Activated CD4-positive, alpha-beta memory T cell treated with anti-CD3 and anti-CD28 coated beads for 36 hours (primary cell): ENCODE data around the gene RNASE7. TPM values are rescaled to one million over a fixed set of nuclear protein-coding genes. Genes with fewer than 3 reads are reported as not detected.
A peak's percentile ranks its signal among the peaks of the same experiment; 100 is the strongest.

Experiments used
- CTCF ChIA-PET: fragments of 350-600 bp; sonication (Branson Sonifier 250); formaldehyde crosslinking; loops from one replicate; lab custom pipeline; 2021; ENCODE audit warnings: antibody characterized with exemption, inconsistent platforms; lab: Charles Lee
- POLR2A ChIA-PET: fragments of 350-600 bp; sonication (Branson Sonifier 250); formaldehyde crosslinking; loops from one replicate; lab custom pipeline; 2021; ENCODE audit warnings: antibody characterized with exemption; lab: Charles Lee
- DNase-seq: peaks from one replicate; pipeline ENCODE4 v3.0.0-alpha.2; 2020
- H3K27ac Mint-ChIP-seq: one replicate; pipeline ENCODE4 v1.8.0; 2021; ENCODE audit warnings: mixed read lengths
- H3K27me3 Mint-ChIP-seq: one replicate; pipeline ENCODE4 v1.8.0; 2021; ENCODE audit warnings: mixed read lengths
- H3K36me3 Mint-ChIP-seq: one replicate; pipeline ENCODE4 v1.8.0; 2021; ENCODE audit warnings: mixed read lengths
- H3K4me1 Mint-ChIP-seq: one replicate; pipeline ENCODE4 v1.8.0; 2021; ENCODE audit warnings: low read depth, mixed read lengths
- H3K4me3 Mint-ChIP-seq: one replicate; pipeline ENCODE4 v1.8.0; 2021; ENCODE audit warnings: mild to moderate bottlenecking, mixed read lengths
- H3K9me3 Mint-ChIP-seq: one replicate; pipeline ENCODE4 v1.8.0; 2021; ENCODE audit warnings: mixed read lengths
- intact Hi-C: fragments of 100-400 bp; cut with micrococcal nuclease; formaldehyde crosslinking; loops from one replicate; pipeline ENCODE4 v1.15.1; 2023
- total RNA-seq, 2 experiments: library from RNA; stranded (reverse); gene quantifications; one replicate each; pipeline ENCODE4 v1.2.3, GENCODE V29; 2021

Gene RNASE7
- total RNA-seq, 2 experiments from 2014 or later = not detected

DNA sequence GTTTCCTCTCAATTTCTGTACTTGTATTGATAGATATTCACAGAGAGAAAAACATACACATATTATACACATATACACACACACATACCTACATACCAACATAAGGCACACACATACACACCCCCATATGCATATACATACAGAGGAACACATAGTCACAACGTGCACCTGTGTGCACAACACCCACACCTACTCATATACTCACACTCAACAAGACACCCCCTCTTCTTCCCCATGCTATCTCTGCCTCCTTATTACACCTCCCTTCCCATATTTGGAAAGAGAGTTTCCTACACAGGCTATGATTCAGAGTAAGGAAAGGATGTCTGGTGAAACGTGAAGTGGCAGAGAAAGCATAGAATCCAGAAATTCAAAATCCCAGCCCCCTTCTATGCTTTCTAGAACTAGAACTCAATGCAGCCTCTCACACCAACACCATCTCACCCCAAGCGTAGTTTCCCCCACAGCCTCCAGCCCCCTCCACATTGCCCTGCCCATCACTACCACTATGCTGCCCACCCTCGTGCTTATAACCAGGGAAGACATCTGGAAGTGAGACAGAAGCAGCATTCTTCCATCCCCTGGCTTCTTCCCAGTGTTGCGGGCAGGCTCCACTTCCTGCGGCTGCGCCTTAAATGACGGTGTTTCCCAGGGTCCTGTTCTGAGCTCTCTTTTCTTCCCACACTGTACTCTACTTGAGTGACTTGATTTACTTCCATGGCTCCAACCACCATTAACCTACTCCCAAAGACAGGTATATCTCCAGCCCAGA is 17.9 kb downstream of the RNASE7 start:
- Mint-ChIP-seq H3K27ac (no peak overlapping the region), H3K4me1 (no peaks in the 10 kb centered on the region), H3K36me3 (no peaks in the 10 kb centered on the region), H3K4me3 (no peak overlapping the region), H3K27me3 (peaks cover 11% of the 10 kb centered on the region), H3K9me3 (no peaks in the 10 kb centered on the region)
- intact Hi-C loops = no loop called here
- CTCF ChIA-PET = interaction anchor here (3.5 kb wide), 1 partner anchor 45 kb away, joined by 14 read pairs; no protein-coding TSS in a partner anchor
- POLR2A ChIA-PET = no interaction called here
- DNase-seq = no peak

- CTCF ChIA-PET = interaction anchor here (3.5 kb wide), 1 partner anchor 46 kb away, joined by 14 read pairs; no protein-coding TSS in a partner anchor
- Mint-ChIP-seq H3K9me3 (no peaks in the 10 kb centered on the region), H3K4me1 (no peaks in the 10 kb centered on the region), H3K4me3 (no peak overlapping the region), H3K27me3 (peaks cover 14% of the 10 kb centered on the region), H3K36me3 (no peaks in the 10 kb centered on the region), H3K27ac (no peak overlapping the region)
- POLR2A ChIA-PET = no interaction called here
- intact Hi-C loops = no loop called here
- no peak for DNase-seq
Measured at GRCh38 chr14:21060614-21061346, 18.6 kb downstream of the RNASE7 start.

- Mint-ChIP-seq H3K27me3 (peaks cover 17% of the 10 kb centered on the region), H3K9me3 (no peaks in the 10 kb centered on the region), H3K36me3 (no peaks in the 10 kb centered on the region), H3K4me1 (no peaks in the 10 kb centered on the region), H3K4me3 (no peak overlapping the region), H3K27ac (no peak overlapping the region)
- intact Hi-C loops = no loop called here
- no peak for DNase-seq
- ChIA-PET CTCF (interaction anchor here (0.8 to 3.5 kb wide), 3 partner anchors 10 to 47 kb away, joined by 3 to 15 read pairs (median 14); no protein-coding TSS in a partner anchor), POLR2A (no interaction called here)
Measured at GRCh38 chr14:21061347-21061668, 19.1 kb downstream of the RNASE7 start.

- POLR2A ChIA-PET = no interaction called here
- Mint-ChIP-seq H3K4me1 (peaks cover under 1% of the 10 kb centered on the region), H3K27ac (no peak overlapping the region), H3K4me3 (no peak overlapping the region), H3K27me3 (peaks cover 33% of the 10 kb centered on the region), H3K9me3 (no peaks in the 10 kb centered on the region), H3K36me3 (no peaks in the 10 kb centered on the region)
- CTCF ChIA-PET = interaction anchor here (3.0 to 3.5 kb wide), 2 partner anchors 29 to 49 kb away, joined by 14 to 15 read pairs; no protein-coding TSS in a partner anchor
- intact Hi-C loops = no loop called here
- DNase-seq = no peak
Measured at GRCh38 chr14:21063479-21063878, 21.3 kb downstream of the RNASE7 start.

DNA sequence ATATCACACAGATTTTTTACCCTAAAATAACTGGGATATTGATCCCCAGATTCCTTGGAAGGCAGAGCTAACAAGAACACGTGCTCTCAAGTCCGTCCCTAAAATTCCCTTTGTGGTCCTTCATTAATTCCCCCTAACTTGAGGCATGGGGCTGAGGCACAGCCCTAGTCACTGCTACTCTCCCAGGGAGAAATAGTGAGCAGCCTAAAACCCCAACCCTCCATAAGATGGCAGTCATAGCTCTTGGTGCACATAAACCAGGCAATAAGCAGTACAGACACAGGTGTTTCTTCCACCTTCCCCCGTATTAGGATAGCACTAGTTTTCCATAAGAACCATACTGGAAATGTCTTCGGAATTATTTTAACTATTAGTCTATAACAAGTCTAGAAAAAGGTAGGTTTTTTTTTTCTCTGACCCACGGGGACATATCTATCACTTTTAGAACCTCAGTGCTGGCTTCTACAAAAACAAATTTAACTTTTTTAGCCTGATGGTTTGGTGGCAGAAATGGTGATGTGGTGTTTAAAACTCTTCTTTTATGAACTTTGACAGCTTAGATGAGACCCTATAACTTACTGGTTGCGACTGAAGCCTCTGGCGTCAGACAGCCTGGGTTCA is 24.8 kb downstream of the RNASE7 start:
- POLR2A ChIA-PET = interaction anchor here (2.6 kb wide), 1 partner anchor 37 kb away, joined by 10 read pairs; no protein-coding TSS in a partner anchor
- Mint-ChIP-seq H3K27ac (no peak overlapping the region), H3K36me3 (no peaks in the 10 kb centered on the region), H3K4me1 (peaks cover 30% of the 10 kb centered on the region), H3K4me3 (no peak overlapping the region), H3K9me3 (no peaks in the 10 kb centered on the region), H3K27me3 (peaks cover 55% of the 10 kb centered on the region)
- intact Hi-C loops = no loop called here
- CTCF ChIA-PET = interaction anchor here (0.7 to 4.6 kb wide), 10 partner anchors 17 to 96 kb away, joined by 3 to 86 read pairs (median 8); no protein-coding TSS in a partner anchor
- DNase-seq = no peak

DNA sequence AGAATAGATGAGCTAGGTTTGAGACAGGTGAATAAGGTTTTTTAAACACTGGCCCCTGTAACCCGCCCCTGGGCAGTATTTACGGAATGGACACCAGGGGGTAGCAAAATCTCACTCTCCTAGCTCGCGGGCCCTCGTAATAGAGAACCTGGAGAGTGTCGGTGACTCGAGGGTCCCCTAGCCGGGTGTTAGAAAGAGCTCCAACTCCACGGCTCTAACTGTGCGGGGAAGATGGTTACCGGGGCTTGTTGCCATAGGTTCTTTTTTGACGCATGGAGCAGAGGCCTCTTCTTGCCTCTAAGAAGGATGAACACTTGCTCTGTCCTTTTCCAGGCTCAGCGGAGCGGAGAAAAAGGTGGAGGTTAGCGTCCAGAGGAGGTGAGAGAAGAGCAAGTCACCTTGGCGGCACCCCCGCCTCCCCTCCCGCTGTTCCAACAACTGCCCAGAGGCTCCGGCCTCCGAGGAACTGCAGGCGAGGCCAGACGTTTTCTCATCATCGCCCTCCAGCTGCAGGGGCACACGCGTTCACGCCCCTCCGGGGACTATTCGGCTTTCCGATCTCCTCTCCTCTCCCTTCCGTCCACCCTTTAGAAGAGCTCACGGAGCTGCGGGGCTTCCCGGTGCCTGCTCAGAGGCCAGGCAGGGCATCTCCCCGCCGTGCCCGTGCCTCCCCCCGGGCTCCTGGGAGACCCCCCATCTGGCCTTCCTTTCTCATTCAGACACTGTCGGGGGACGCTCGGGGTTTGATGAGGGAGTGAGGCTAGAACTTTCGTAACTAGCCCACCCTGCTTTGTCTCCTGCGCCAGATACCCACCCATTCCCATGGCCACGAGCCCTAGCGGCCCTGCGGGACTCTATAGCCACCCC is 26.6 kb downstream of the RNASE7 start:
- H3K27ac Mint-ChIP-seq = no peak overlapping the region
- H3K9me3 Mint-ChIP-seq = no peaks in the 10 kb centered on the region
- CTCF ChIA-PET = interaction anchor here (0.6 to 4.6 kb wide), 19 partner anchors 11 to 162 kb away, joined by 3 to 86 read pairs (median 6); partner anchors contain the start of genes TMEM253 and ZNF219
- peak overlapping the region; percentile 36 for H3K4me3 Mint-ChIP-seq
- no peaks in the 10 kb centered on the region for H3K36me3 Mint-ChIP-seq
- POLR2A ChIA-PET = interaction anchor here (2.6 kb wide), 1 partner anchor 35 kb away, joined by 10 read pairs; no protein-coding TSS in a partner anchor
- peak; percentile 62 for DNase-seq
- intact Hi-C loops = loop anchor here (1.0 kb wide), 1 partner anchor 36 kb away; no protein-coding TSS in a partner anchor
- peaks cover 33% of the 10 kb centered on the region for H3K4me1 Mint-ChIP-seq
- peaks cover 56% of the 10 kb centered on the region for H3K27me3 Mint-ChIP-seq

- peaks cover 56% of the 10 kb centered on the region for H3K27me3 Mint-ChIP-seq
- H3K4me1 Mint-ChIP-seq = peaks cover 33% of the 10 kb centered on the region
- ChIA-PET POLR2A (interaction anchor here (1.0 to 2.6 kb wide), 2 partner anchors 28 to 34 kb away, joined by 4 to 10 read pairs; no protein-coding TSS in a partner anchor), CTCF (interaction anchor here (1.1 to 4.6 kb wide), 19 partner anchors 10 to 161 kb away, joined by 3 to 86 read pairs (median 9); partner anchors contain the start of genes TMEM253 and ZNF219)
- no peaks in the 10 kb centered on the region for H3K36me3 Mint-ChIP-seq
- intact Hi-C loops = no loop called here
- H3K9me3 Mint-ChIP-seq = no peaks in the 10 kb centered on the region
- H3K27ac Mint-ChIP-seq = no peak overlapping the region
- no peak for DNase-seq
- H3K4me3 Mint-ChIP-seq = peak overlapping the region; percentile 69
Measured at GRCh38 chr14:21069388-21070082, 27.4 kb downstream of the RNASE7 start.

- Mint-ChIP-seq H3K9me3 (no peaks in the 10 kb centered on the region), H3K27ac (no peak within 1 kb of the TSS), H3K36me3 (no peaks in the 10 kb centered on the region), H3K27me3 (peaks cover 56% of the 10 kb centered on the region), H3K4me1 (peaks cover 33% of the 10 kb centered on the region), H3K4me3 (peak within 1 kb of the TSS; percentile 69)
- intact Hi-C loops = no loop called here
- DNase-seq = peak; percentile 36
- CTCF ChIA-PET = interaction anchor here (1.2 to 3.7 kb wide), 11 partner anchors 9 to 99 kb away, joined by 3 to 51 read pairs (median 8); partner anchors contain the start of gene ZNF219
- POLR2A ChIA-PET = interaction anchor here (1.0 to 1.2 kb wide), 2 partner anchors 27 to 33 kb away, joined by 3 to 4 read pairs; no protein-coding TSS in a partner anchor
Measured at GRCh38 chr14:21070083-21070609, 28.0 kb downstream of the RNASE7 start, which contains the start of gene ARHGEF40. Gene ARHGEF40, plus strand, starts transcription at chr14:21070304. Its CDS starts 93 bp downstream, at chr14:21070397.

- H3K4me3 Mint-ChIP-seq = peak overlapping the region; percentile 60
- no peak overlapping the region for H3K27ac Mint-ChIP-seq
- H3K27me3 Mint-ChIP-seq = peaks cover 53% of the 10 kb centered on the region
- ChIA-PET CTCF (interaction anchor here (0.9 to 3.7 kb wide), 14 partner anchors 9 to 99 kb away, joined by 3 to 51 read pairs (median 6); partner anchors contain the start of gene ZNF219), POLR2A (interaction anchor here (0.7 to 1.2 kb wide), 3 partner anchors 22 to 33 kb away, joined by 3 to 4 read pairs (median 3); no protein-coding TSS in a partner anchor)
- peaks cover 33% of the 10 kb centered on the region for H3K4me1 Mint-ChIP-seq
- no peaks in the 10 kb centered on the region for H3K36me3 Mint-ChIP-seq
- DNase-seq = peak; percentile 25
- intact Hi-C loops = loop anchor here (1.0 kb wide), 1 partner anchor 22 kb away; no protein-coding TSS in a partner anchor
- H3K9me3 Mint-ChIP-seq = no peaks in the 10 kb centered on the region
Measured at GRCh38 chr14:21070610-21071224, 28.6 kb downstream of the RNASE7 start.
